SU-DHL-6 (cell line): ENCODE data around the gene DUSP28.
A peak's percentile ranks its signal among the peaks of the same experiment; 100 is the strongest.

Source experiments
- H2AFZ ChIP-seq: fragments of 200-600 bp; sonication (generic); 2 replicates; pipeline ENCODE4 v1.6.1; 2014; ENCODE audit warnings: low read depth, mild to moderate bottlenecking, moderate library complexity, mixed read lengths, antibody characterized with exemption, low read length; ENCODE audit not compliant: severe bottlenecking
- H3F3A ChIP-seq: fragments of 200-600 bp; shearing (Covaris generic); 2 replicates; pipeline ENCODE4 v1.6.0; 2016; ENCODE audit warnings: antibody characterized with exemption, mild to moderate bottlenecking; ENCODE audit not compliant: insufficient read depth
- H3K27ac ChIP-seq: fragments of 200-600 bp; sonication (generic); 2 replicates; pipeline ENCODE4 v1.5.1; 2016; ENCODE audit warnings: low read depth, mild to moderate bottlenecking, low read length, moderate library complexity, mixed read lengths
- H3K27me3 ChIP-seq: fragments of 200-600 bp; sonication (generic), shearing (Covaris generic); 2 replicates; pipeline ENCODE4 v1.6.0; 2014; ENCODE audit warnings: mild to moderate bottlenecking, low read length
- H3K36me3 ChIP-seq: fragments of 200-600 bp; sonication (generic); 2 replicates; pipeline ENCODE4 v1.6.1; 2014; ENCODE audit warnings: mild to moderate bottlenecking, low read length, mixed read lengths
- H3K4me2 ChIP-seq: fragments of 300-600, 200-600 bp; shearing (Covaris generic), sonication (generic); 2 replicates; pipeline ENCODE4 v1.6.0; 2014; ENCODE audit warnings: low read length, low read depth, mild to moderate bottlenecking; ENCODE audit not compliant: poor library complexity, severe bottlenecking
- H3K4me3 ChIP-seq: fragments of 200-600 bp; sonication (generic); 2 replicates; pipeline ENCODE4 v1.5.1; 2014; ENCODE audit warnings: antibody characterized with exemption, low read length, mild to moderate bottlenecking, mixed read lengths; ENCODE audit not compliant: insufficient read depth, poor library complexity, severe bottlenecking
- H3K79me2 ChIP-seq: fragments of 200-600 bp; sonication (generic); 2 replicates; pipeline ENCODE4 v1.6.1; 2014; ENCODE audit warnings: mild to moderate bottlenecking, low read length, moderate library complexity; ENCODE audit not compliant: insufficient read depth
- H3K9ac ChIP-seq: fragments of 200-600 bp; sonication (generic); 2 replicates; pipeline ENCODE4 v1.7.0; 2014; ENCODE audit warnings: mild to moderate bottlenecking, low read length
- H3K9me2 ChIP-seq: fragments of 200-600 bp; sonication (generic); replicated peaks from 2 replicates; pipeline ENCODE4 v1.6.1; 2014; ENCODE audit warnings: low read length; ENCODE audit not compliant: insufficient read depth
- H3K9me3 ChIP-seq: fragments of 200-600 bp; sonication (generic); 2 replicates; pipeline ENCODE4 v1.6.1; 2014; ENCODE audit warnings: low read length, mixed read lengths; ENCODE audit not compliant: insufficient read depth
- H4K20me1 ChIP-seq: fragments of 200-600 bp; sonication (generic); 2 replicates; pipeline ENCODE4 v1.6.1; 2014; ENCODE audit warnings: low read depth, mild to moderate bottlenecking, antibody characterized with exemption, low read length, moderate library complexity, mixed read lengths
- CTCF ChIP-seq: fragments of 200-600 bp; sonication (generic); IDR thresholded peaks from one replicate; pipeline ENCODE4 v1.5.1; 2017; ENCODE audit warnings: antibody characterized with exemption, mild to moderate bottlenecking, low read length, moderate library complexity; ENCODE audit not compliant: insufficient read depth, poor library complexity, severe bottlenecking
- EZH2phosphoT487 ChIP-seq: fragments of 200-600 bp; sonication (generic), shearing (Covaris generic); conservative IDR thresholded peaks from 2 replicates; pipeline ENCODE4 v1.6.1; 2018; ENCODE audit warnings: mild to moderate bottlenecking, antibody characterized with exemption, low read length, moderate library complexity, mixed read lengths

The DUSP28 gene

GRCh38 chr2:240558236-240558761, 1.9 kb upstream of the DUSP28 start:
- no peaks in the 10 kb centered on the region for H3K27me3 ChIP-seq
- H3K9me2 ChIP-seq: no peaks in the 10 kb centered on the region
- TF ChIP-seq CTCF: no peak
- TF ChIP-seq EZH2phosphoT487: no peak
- H2AFZ ChIP-seq: no peak overlapping the region
- peaks cover 72% of the 10 kb centered on the region for H3K79me2 ChIP-seq
- no peak overlapping the region for H3K9ac ChIP-seq
- H3K36me3 ChIP-seq: peaks cover 3% of the 10 kb centered on the region; the same call in 1 of the 2 replicates
- H3K4me2 ChIP-seq: no peak overlapping the region
- no peaks in the 10 kb centered on the region for H3K9me3 ChIP-seq
- no peaks in the 10 kb centered on the region for H4K20me1 ChIP-seq
- no peak overlapping the region for H3K27ac ChIP-seq
- peaks cover 6% of the 10 kb centered on the region; the same call in 1 of the 2 replicates for H3F3A ChIP-seq
- no peak overlapping the region for H3K4me3 ChIP-seq

DNA sequence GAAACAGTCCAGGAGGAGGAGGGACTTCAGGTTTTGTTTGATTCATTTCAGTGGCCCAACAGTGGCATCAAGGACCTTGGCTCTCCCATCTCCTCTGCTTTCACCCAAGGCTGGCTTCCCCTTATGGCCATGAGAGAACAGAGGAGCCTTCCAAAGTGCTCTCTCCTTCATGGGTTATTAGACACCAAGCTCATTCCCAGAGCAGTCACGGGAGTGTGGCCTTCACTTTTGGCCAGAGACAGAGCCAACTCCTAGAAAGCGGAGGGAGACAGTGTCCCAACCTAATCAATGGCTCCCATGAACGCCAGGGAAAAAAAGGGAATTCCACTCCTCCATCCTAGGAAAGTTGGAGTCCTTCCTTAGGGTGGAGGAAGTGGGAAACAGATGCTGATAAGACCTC, 871 bp upstream of the DUSP28 start:
- TF ChIP-seq EZH2phosphoT487: no peak
- TF ChIP-seq CTCF: no peak
- no peaks in the 10 kb centered on the region for H3K9me3 ChIP-seq
- H3K4me3 ChIP-seq: peak overlapping the region; percentile 87
- H3F3A ChIP-seq: peaks cover 12% of the 10 kb centered on the region; the same call in 1 of the 2 replicates
- peaks cover 3% of the 10 kb centered on the region; the same call in 1 of the 2 replicates for H3K36me3 ChIP-seq
- H3K4me2 ChIP-seq: peak overlapping the region; percentile 93
- peaks cover 65% of the 10 kb centered on the region for H3K79me2 ChIP-seq
- H4K20me1 ChIP-seq: no peaks in the 10 kb centered on the region
- H3K9me2 ChIP-seq: no peaks in the 10 kb centered on the region
- H3K9ac ChIP-seq: peak overlapping the region; percentile 99
- H3K27ac ChIP-seq: peak overlapping the region; percentile 96
- no peaks in the 10 kb centered on the region for H3K27me3 ChIP-seq
- no peak overlapping the region for H2AFZ ChIP-seq

- H3K9ac ChIP-seq: peak overlapping the region; percentile 99
- no peaks in the 10 kb centered on the region for H3K9me3 ChIP-seq
- peak overlapping the region; percentile 93 for H3K4me2 ChIP-seq
- no peaks in the 10 kb centered on the region for H3K27me3 ChIP-seq
- peaks cover 51% of the 10 kb centered on the region for H3K79me2 ChIP-seq
- peaks cover 24% of the 10 kb centered on the region for H3F3A ChIP-seq
- peak overlapping the region; percentile 87 for H3K4me3 ChIP-seq
- 0 out of 2 replicates have a peak, but pooled peaks cover 3% of the 10 kb centered on the region for H3K36me3 ChIP-seq
- peak overlapping the region; percentile 96 for H3K27ac ChIP-seq
- peak overlapping the region; percentile 39 for H2AFZ ChIP-seq
- no peaks in the 10 kb centered on the region for H3K9me2 ChIP-seq
- TF ChIP-seq CTCF: no peak
- no peak for TF ChIP-seq EZH2phosphoT487
- no peaks in the 10 kb centered on the region for H4K20me1 ChIP-seq
Measured at GRCh38 chr2:240560480-240561324, 545 bp downstream of the DUSP28 start.
